ENCODE results near the gene PIEZO1. TPM values are rescaled to one million over a fixed set of nuclear protein-coding genes. Genes with fewer than 3 reads are reported as not detected.

Gene PIEZO1
- total RNA-seq, 1 donor from 2014 or later, result 37.7 TPM

DNA sequence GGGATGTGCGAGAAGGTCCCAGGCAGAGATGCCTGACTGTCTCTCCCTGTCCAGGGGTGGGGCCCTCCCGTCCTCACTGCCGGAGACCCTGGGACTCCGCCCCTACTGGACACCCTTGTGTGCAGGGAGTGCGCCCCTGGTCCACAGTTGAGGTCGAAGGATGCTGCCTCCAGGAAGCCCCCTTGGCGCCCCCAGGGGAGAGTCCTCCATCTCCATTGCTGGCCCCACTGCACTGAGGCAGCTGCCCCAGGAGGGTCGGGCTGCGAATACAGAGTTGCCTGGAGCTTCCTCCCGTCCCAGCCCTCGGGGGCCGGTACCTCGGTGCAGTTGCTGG lies 52.1 kb downstream of the PIEZO1 start:
- no peaks in the 10 kb centered on the region for H3K9me3 Mint-ChIP-seq (ENCODE audit: low read depth)
- no peaks in the 10 kb centered on the region for H3K27me3 Mint-ChIP-seq
- H3K4me1 Mint-ChIP-seq (ENCODE audit: low read depth), result no peaks in the 10 kb centered on the region
- no peak for DNase-seq (ENCODE audit: low spot score, unreplicated experiment)
- TF ChIP-seq, protein P1, sequence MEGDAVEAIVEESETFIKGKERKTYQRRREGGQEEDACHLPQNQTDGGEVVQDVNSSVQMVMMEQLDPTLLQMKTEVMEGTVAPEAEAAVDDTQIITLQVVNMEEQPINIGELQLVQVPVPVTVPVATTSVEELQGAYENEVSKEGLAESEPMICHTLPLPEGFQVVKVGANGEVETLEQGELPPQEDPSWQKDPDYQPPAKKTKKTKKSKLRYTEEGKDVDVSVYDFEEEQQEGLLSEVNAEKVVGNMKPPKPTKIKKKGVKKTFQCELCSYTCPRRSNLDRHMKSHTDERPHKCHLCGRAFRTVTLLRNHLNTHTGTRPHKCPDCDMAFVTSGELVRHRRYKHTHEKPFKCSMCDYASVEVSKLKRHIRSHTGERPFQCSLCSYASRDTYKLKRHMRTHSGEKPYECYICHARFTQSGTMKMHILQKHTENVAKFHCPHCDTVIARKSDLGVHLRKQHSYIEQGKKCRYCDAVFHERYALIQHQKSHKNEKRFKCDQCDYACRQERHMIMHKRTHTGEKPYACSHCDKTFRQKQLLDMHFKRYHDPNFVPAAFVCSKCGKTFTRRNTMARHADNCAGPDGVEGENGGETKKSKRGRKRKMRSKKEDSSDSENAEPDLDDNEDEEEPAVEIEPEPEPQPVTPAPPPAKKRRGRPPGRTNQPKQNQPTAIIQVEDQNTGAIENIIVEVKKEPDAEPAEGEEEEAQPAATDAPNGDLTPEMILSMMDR (IDR thresholded peaks at IDR 0.05; ENCODE audit: unreplicated experiment), result no peak
- no peak overlapping the region for H3K27ac Mint-ChIP-seq
- no peak overlapping the region for H3K4me3 Mint-ChIP-seq (ENCODE audit: low read depth)
- H3K36me3 Mint-ChIP-seq (ENCODE audit: insufficient read depth), result no peaks in the 10 kb centered on the region

DNA sequence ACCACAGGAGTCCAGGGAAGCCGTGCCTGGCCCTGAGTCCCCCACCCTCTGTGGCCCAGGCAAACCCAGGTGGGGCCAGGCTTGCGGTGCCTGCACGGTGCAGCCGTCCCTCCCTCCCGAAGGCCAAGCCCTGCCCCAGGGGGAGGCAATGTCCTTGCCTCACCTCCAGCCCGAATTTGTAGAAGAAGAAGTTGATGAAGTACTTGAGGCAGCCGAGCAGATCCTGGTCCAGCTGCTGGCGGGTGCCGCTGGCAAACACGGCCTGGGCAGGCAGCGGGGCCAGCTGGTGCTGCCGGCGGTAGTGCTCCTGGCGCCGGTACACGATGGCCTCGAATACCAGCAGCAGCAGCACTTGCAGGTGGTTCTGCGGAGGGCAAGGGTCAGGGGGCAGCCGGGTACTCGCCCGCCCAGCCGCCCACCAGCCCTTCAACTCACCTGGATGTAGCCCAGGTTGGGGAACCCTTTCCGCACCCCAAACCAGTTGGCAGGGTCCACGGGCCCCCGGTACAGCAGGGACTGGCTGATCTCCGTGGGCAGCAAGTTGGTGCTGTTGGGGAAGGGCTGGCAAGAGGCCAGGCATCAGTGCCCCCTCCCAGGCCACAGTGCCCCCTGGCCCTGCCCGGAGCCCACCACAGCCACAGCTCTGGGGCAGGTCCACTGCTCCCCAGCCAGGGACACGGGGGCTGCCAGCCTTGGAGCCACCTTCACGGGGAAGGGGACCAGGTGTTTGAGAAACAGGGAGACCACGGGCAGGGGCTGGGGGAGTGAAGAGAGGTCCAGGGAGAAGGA lies 52.7 kb downstream of the PIEZO1 start:
- H3K9me3 Mint-ChIP-seq (ENCODE audit: low read depth), result no peaks in the 10 kb centered on the region
- H3K27ac Mint-ChIP-seq, result no peak overlapping the region
- H3K36me3 Mint-ChIP-seq (ENCODE audit: insufficient read depth), result no peaks in the 10 kb centered on the region
- H3K4me1 Mint-ChIP-seq (ENCODE audit: low read depth), result no peaks in the 10 kb centered on the region
- H3K27me3 Mint-ChIP-seq, result no peaks in the 10 kb centered on the region
- DNase-seq (ENCODE audit: low spot score, unreplicated experiment), result no peak
- TF ChIP-seq, protein P1 (IDR thresholded peaks at IDR 0.05; ENCODE audit: unreplicated experiment), result no peak
- no peak overlapping the region for H3K4me3 Mint-ChIP-seq (ENCODE audit: low read depth)

DNA sequence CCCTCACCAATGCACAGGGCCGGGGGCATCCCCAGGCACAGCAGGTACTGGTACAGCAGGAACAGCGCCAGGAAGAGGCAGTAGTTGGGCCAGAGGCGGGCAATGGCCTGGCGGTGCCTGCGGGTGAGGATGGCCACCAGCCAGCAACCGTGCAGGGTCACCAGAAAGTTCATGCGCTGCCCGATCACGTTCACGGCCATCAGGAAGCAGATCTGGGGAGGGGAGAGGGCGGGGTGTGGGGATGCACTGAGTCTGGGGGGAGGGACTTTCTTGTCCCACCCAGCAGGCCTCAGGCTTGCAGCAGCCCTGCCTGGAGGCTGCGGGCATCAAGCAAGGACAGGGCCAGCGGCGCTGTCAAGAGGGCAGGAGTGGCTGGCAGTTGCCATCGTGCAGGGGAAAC lies 53.3 kb downstream of the PIEZO1 start:
- Mint-ChIP-seq H3K36me3 (ENCODE audit: insufficient read depth) (no peaks in the 10 kb centered on the region), H3K27ac (no peak overlapping the region), H3K9me3 (ENCODE audit: low read depth) (no peaks in the 10 kb centered on the region), H3K4me1 (ENCODE audit: low read depth) (no peaks in the 10 kb centered on the region), H3K27me3 (no peaks in the 10 kb centered on the region), H3K4me3 (ENCODE audit: low read depth) (no peak overlapping the region)
- no peak for DNase-seq (ENCODE audit: low spot score, unreplicated experiment)
- TF ChIP-seq, protein P1 (IDR thresholded peaks at IDR 0.05; ENCODE audit: unreplicated experiment), result no peak

DNA sequence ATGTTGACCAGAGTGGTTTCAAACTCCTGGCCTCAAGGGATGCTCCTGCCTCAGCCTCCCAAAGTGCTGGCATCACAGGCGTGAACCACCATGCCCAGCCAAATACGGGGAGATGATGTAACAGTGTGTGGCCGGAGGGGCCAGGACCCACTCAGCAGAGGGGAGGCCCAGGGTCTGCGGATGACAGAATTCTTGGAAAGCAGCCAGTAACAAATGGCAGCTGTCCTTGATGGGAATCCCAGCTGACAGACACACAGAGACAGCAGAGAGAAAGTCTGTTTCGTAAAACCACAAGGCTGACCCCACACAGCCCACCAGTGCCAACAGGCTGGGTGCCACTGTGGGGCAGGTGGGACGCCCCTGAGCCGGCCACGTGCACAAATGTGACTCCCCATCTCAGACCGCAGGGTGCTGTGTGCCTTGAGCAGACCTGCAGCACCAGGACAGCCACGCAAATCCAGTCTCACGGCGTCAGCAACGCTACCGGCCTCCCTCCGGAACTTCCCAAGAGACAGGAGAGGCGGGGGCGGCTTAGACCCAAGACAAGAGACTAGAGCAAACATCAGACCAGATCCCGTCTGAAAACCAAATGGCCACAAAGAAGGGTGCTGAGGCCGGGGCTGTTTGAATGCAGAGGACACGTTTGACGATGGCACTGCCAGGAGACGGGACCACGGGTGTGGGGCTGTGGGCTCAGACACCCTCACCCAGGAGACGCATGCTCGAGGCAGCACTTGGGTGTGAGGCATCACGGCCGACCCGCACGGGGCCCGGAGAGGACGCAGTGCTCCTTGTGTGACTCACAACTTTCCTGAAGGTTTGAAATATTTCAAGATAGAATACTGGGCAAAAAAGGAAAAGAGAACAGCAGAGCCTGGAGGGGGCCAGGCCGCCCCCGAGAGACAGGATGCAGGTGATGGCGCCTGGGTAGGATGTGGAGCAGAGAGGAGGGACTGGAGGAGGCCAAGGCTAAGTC lies 54.1 kb downstream of the PIEZO1 start:
- TF ChIP-seq, protein P1 (IDR thresholded peaks at IDR 0.05; ENCODE audit: unreplicated experiment), result no peak
- no peaks in the 10 kb centered on the region for H3K36me3 Mint-ChIP-seq (ENCODE audit: insufficient read depth)
- no peak overlapping the region for H3K27ac Mint-ChIP-seq
- H3K4me3 Mint-ChIP-seq (ENCODE audit: low read depth), result no peak overlapping the region
- no peaks in the 10 kb centered on the region for H3K4me1 Mint-ChIP-seq (ENCODE audit: low read depth)
- no peaks in the 10 kb centered on the region for H3K27me3 Mint-ChIP-seq
- no peaks in the 10 kb centered on the region for H3K9me3 Mint-ChIP-seq (ENCODE audit: low read depth)
- DNase-seq (ENCODE audit: low spot score, unreplicated experiment), result no peak

DNA sequence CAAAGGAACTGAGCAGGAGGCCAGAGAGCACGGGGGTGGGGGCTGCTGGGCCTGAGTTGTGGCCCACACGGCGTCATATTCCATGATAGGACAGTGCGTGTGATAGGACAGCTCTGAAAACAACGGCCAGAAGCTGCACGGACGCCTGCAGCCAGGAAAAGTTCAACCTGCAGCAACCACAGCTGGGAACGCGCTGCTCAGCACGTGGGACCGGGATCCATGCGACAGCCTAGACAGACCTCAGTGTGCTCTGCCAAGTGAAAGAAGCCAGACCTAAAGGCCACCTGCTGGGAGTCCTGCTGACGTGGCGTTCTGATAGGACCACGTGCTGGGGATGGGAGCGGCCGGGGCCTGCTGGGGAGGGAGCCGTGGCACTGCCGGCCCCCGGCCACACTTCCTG lies 57.1 kb downstream of the PIEZO1 start:
- no peak for DNase-seq (ENCODE audit: low spot score, unreplicated experiment)
- Mint-ChIP-seq H3K36me3 (ENCODE audit: insufficient read depth) (no peaks in the 10 kb centered on the region), H3K4me1 (ENCODE audit: low read depth) (no peaks in the 10 kb centered on the region), H3K27ac (no peak overlapping the region), H3K27me3 (no peaks in the 10 kb centered on the region), H3K9me3 (ENCODE audit: low read depth) (no peaks in the 10 kb centered on the region), H3K4me3 (ENCODE audit: low read depth) (no peak overlapping the region)
- TF ChIP-seq, protein P1 (IDR thresholded peaks at IDR 0.05; ENCODE audit: unreplicated experiment), result no peak
